ENCODE measurements around the gene SLC11A1.

SLC11A1 gene

DNA sequence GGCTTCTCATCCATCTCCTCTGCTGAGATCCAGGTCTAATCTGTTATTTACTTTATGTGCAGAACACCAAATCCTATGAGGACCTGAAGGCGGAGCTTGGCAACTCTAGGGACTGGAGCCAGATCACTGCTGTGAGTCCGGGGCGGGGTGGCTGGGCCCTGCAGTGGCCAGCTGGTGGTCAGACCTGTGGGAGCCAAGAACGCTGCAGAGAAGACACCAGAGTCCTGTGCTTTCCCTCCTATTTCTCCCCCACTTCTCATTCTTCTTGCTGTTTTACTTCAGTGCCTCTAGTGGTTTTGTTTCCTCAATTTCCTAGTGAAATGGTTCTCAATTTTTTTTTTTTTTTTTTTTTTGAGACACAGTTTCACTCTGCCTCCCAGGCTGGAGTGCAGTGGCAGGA, 56.5 kb downstream of the SLC11A1 start:
- DNase-seq: no peak

- DNase-seq: no peak
Measured at GRCh38 chr2:218444692-218445357, 62.8 kb downstream of the SLC11A1 start.

DNA sequence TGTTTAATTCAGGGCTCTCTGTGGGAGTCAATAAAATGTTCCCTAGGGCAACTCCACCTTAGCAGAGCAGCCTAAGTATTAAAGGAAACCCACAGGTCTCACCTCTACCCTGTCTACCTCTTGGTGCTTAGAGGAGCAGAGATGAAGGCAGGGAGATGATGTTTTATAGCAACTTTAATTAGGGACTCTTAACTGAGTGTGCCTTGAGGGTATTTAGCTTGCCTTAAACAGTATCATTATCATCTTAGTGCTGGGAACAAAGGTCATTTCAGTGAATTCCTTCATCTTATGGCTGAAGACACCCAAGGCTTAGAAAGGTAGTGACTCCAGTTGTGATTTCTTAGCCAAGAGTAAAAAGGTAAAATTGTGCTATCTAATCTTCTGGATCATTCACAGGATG, 63.5 kb downstream of the SLC11A1 start:
- no peak for DNase-seq
